WTC11 (cell line): ENCODE results near the gene SKAP1. TPM values are rescaled to one million over a fixed set of nuclear protein-coding genes. Genes with fewer than 3 reads are reported as not detected.
A peak's percentile ranks its signal among the peaks of the same experiment; 100 is the strongest.

ENCODE experiments used
- ATAC-seq: fragments of 200-7000 bp; cut with Tn5 transposase; 2 replicates; pipeline ENCODE4 v1.10.0; 2021; ENCODE audit warnings: mild to moderate bottlenecking, moderate library complexity
- CTCF ChIA-PET: fragments of 300-600 bp; sonication (Branson Sonifier 250); formaldehyde crosslinking; loops from one replicate; lab custom pipeline; 2021; ENCODE audit warnings: antibody characterized with exemption; lab: Charles Lee
- POLR2A ChIA-PET: fragments of 350-600 bp; sonication (Branson Sonifier 250); formaldehyde crosslinking; loops from one replicate; lab custom pipeline; 2021; ENCODE audit warnings: antibody characterized with exemption; lab: Charles Lee
- DNase-seq: peaks from one replicate; pipeline ENCODE4 v3.0.0; 2021; ENCODE audit warnings: low spot score
- H3K27ac Mint-ChIP-seq: 2 replicates; pipeline ENCODE4 v1.8.0; 2021; ENCODE audit warnings: mixed read lengths
- H3K27me3 Mint-ChIP-seq: 2 replicates; pipeline ENCODE4 v1.8.0; 2021; ENCODE audit warnings: low read depth, mild to moderate bottlenecking, moderate library complexity, mixed read lengths
- H3K36me3 Mint-ChIP-seq: 2 replicates; pipeline ENCODE4 v1.8.0; 2021; ENCODE audit warnings: mixed read lengths
- H3K4me1 Mint-ChIP-seq: 2 replicates; pipeline ENCODE4 v1.8.0; 2022; ENCODE audit warnings: mixed read lengths
- H3K4me3 Mint-ChIP-seq: 2 replicates; pipeline ENCODE4 v1.8.0; 2021; ENCODE audit warnings: mild to moderate bottlenecking, moderate library complexity, mixed read lengths
- H3K9me3 Mint-ChIP-seq: 2 replicates; pipeline ENCODE4 v1.8.0; 2021; ENCODE audit warnings: mixed read lengths
- ATF3 ChIP-seq: sonication (generic); formaldehyde crosslinking; conservative IDR thresholded peaks from 2 replicates; pipeline ENCODE4 v1.8.1; 2022; ENCODE audit warnings: mild to moderate bottlenecking, missing genetic modification reagents
- CBFB ChIP-seq: sonication (generic); formaldehyde crosslinking; IDR thresholded peaks from 2 replicates; pipeline ENCODE4 v1.8.1; 2022; ENCODE audit warnings: mild to moderate bottlenecking, low read depth, missing genetic modification reagents
- CREB1 ChIP-seq: sonication (generic); formaldehyde crosslinking; IDR thresholded peaks from 2 replicates; pipeline ENCODE4 v1.8.0; 2023; ENCODE audit warnings: mild to moderate bottlenecking, missing genetic modification reagents
- CTCF ChIP-seq: fragments of 200-600 bp; IDR thresholded peaks from 2 replicates; pipeline ENCODE4 v1.8.0; 2022; ENCODE audit warnings: antibody characterized with exemption
- E2F1 ChIP-seq: sonication (generic); formaldehyde crosslinking; IDR thresholded peaks from 2 replicates; pipeline ENCODE4 v1.8.0; 2022; ENCODE audit warnings: mild to moderate bottlenecking, missing genetic modification reagents
- FOXP1 ChIP-seq: sonication (generic); formaldehyde crosslinking; IDR thresholded peaks from 2 replicates; pipeline ENCODE4 v1.8.0; 2022; ENCODE audit warnings: missing genetic modification reagents, mild to moderate bottlenecking, moderate library complexity, borderline replicate concordance
- GTF2I ChIP-seq: fragments of 250-450 bp; sonication (Bioruptor Pico); conservative IDR thresholded peaks from 2 replicates; pipeline ENCODE4 v1.4.0; 2021; ENCODE audit warnings: mild to moderate bottlenecking
- JAZF1 ChIP-seq: fragments of 250-450 bp; sonication (Bioruptor Pico); IDR thresholded peaks from 2 replicates; pipeline ENCODE4 v1.9.0; 2021; ENCODE audit warnings: moderate library complexity, mild to moderate bottlenecking, inconsistent platforms
- JUN ChIP-seq: sonication (generic); formaldehyde crosslinking; IDR thresholded peaks from 2 replicates; pipeline ENCODE4 v1.8.0; 2023; ENCODE audit warnings: mild to moderate bottlenecking, missing genetic modification reagents
- MAX ChIP-seq: sonication (generic); formaldehyde crosslinking; IDR thresholded peaks from 2 replicates; pipeline ENCODE4 v1.8.0; 2022; ENCODE audit warnings: mild to moderate bottlenecking, missing genetic modification reagents
- MXD4 ChIP-seq: fragments of 250-450 bp; sonication (Bioruptor Pico); IDR thresholded peaks from 2 replicates; pipeline ENCODE4 v1.8.0; 2021; ENCODE audit warnings: mild to moderate bottlenecking, moderate library complexity, borderline replicate concordance
- MYBL2 ChIP-seq: sonication (generic); formaldehyde crosslinking; IDR thresholded peaks from 2 replicates; pipeline ENCODE4 v1.8.1; 2023; ENCODE audit warnings: mild to moderate bottlenecking, moderate library complexity, missing genetic modification reagents
- NFATC4 ChIP-seq: fragments of 250-450 bp; sonication (Bioruptor Pico); IDR thresholded peaks from 2 replicates; pipeline ENCODE4 v1.9.0; 2021; ENCODE audit warnings: mild to moderate bottlenecking
- NFE2L1 ChIP-seq: sonication (generic); formaldehyde crosslinking; IDR thresholded peaks from 2 replicates; pipeline ENCODE4 v1.8.1; 2023; ENCODE audit warnings: missing genetic modification reagents
- NFYB ChIP-seq: sonication (generic); formaldehyde crosslinking; conservative IDR thresholded peaks from 2 replicates; pipeline ENCODE4 v1.8.0; 2022; ENCODE audit warnings: low read depth, missing genetic modification reagents
- PREB ChIP-seq: sonication (generic); formaldehyde crosslinking; IDR thresholded peaks from 2 replicates; pipeline ENCODE4 v1.8.1; 2022; ENCODE audit warnings: mild to moderate bottlenecking, missing genetic modification reagents, moderate library complexity, borderline replicate concordance
- SMAD4 ChIP-seq: sonication (generic); formaldehyde crosslinking; IDR thresholded peaks from 2 replicates; pipeline ENCODE4 v1.8.0; 2022; ENCODE audit warnings: mild to moderate bottlenecking, missing genetic modification reagents
- TEAD1 ChIP-seq: sonication (generic); formaldehyde crosslinking; IDR thresholded peaks from 2 replicates; pipeline ENCODE4 v1.8.0; 2022; ENCODE audit warnings: mild to moderate bottlenecking, missing genetic modification reagents
- ZBTB43 ChIP-seq: sonication (generic); formaldehyde crosslinking; IDR thresholded peaks from 2 replicates; pipeline ENCODE4 v1.8.1; 2023; ENCODE audit warnings: mild to moderate bottlenecking, missing genetic modification reagents
- ZNF671 ChIP-seq: fragments of 250-450 bp; sonication (Bioruptor Pico); IDR thresholded peaks from 2 replicates; pipeline ENCODE4 v1.8.0; 2021; ENCODE audit warnings: mild to moderate bottlenecking
- total RNA-seq: library from RNA; stranded (reverse); gene quantifications from 3 replicates; pipeline ENCODE4 v1.2.3, GENCODE V29; 2021

Gene SKAP1
- total RNA-seq, 1 experiment from 2014 or later: not detected

GRCh38 chr17:48432820-48433775 lies 3.1 kb upstream of the SKAP1 start (continued):
- no peak for TF ChIP-seq CTCF
- TF ChIP-seq ZBTB43: no peak
- no peak for TF ChIP-seq JUN (CRISPR knock-in tag)
- TF ChIP-seq MAX (CRISPR knock-in tag): no peak
- no peak for TF ChIP-seq TEAD1 (CRISPR knock-in tag)

- Mint-ChIP-seq H3K36me3 (no peaks in the 10 kb centered on the region), H3K9me3 (no peaks in the 10 kb centered on the region), H3K4me1 (peaks cover 12% of the 10 kb centered on the region), H3K27ac (no peak overlapping the region), H3K4me3 (peak overlapping the region; percentile 62), H3K27me3 (peaks cover 57% of the 10 kb centered on the region)
- ChIA-PET POLR2A (no interaction called here), CTCF (no interaction called here)
- ATAC-seq: no peak
- TF ChIP-seq NFE2L1 (CRISPR knock-in tag) (no peak), NFYB (no peak), ATF3 (no peak), MXD4 (CRISPR knock-in tag) (no peak), PREB (CRISPR knock-in tag) (no peak), ZNF671 (CRISPR knock-in tag) (no peak)
- no peak for DNase-seq
These were observed 858 bp downstream of the SKAP1 start for GRCh38 chr17:48429156-48429555.

GRCh38 chr17:48427598-48427997 lies 2.4 kb downstream of the SKAP1 start:
- H3K4me3 Mint-ChIP-seq: no peak overlapping the region
- TF ChIP-seq NFATC4 (CRISPR knock-in tag) (no peak), GTF2I (CRISPR knock-in tag) (no peak), SMAD4 (no peak), E2F1 (no peak), JAZF1 (no peak), FOXP1 (CRISPR knock-in tag) (no peak), PREB (CRISPR knock-in tag) (no peak), CREB1 (CRISPR knock-in tag) (no peak), MYBL2 (CRISPR knock-in tag) (no peak), CBFB (CRISPR knock-in tag) (no peak)
- TF ChIP-seq, all 79 proteins: peak for 0
- Mint-ChIP-seq H3K27me3 (peaks cover 49% of the 10 kb centered on the region), H3K9me3 (no peaks in the 10 kb centered on the region), H3K36me3 (no peaks in the 10 kb centered on the region), H3K27ac (no peak overlapping the region), H3K4me1 (peaks cover 12% of the 10 kb centered on the region)
- no peak for ATAC-seq
- CTCF ChIA-PET: interaction anchor here (0.6 kb wide), 1 partner anchor 113 kb away, joined by 3 read pairs; no protein-coding TSS in a partner anchor
- no peak for DNase-seq
- POLR2A ChIA-PET: no interaction called here
